Tibial nerve (tissue), 4 donors: ENCODE data around the gene NRCAM. TPM values are rescaled to one million over a fixed set of nuclear protein-coding genes. Genes with fewer than 3 reads are reported as not detected.

Experiments used
- DNase-seq, 2 donors: peaks; one replicate each; pipeline ENCODE4 v3.0.0-alpha.2; 2019; ENCODE audit warnings: low spot score in 2 of 2
- H3K27ac ChIP-seq, 4 donors: fragments of 200-600 bp; sonication (generic) in 3 of 4; one replicate each; pipeline ENCODE4 v1.5.1; 2017 to 2019; ENCODE audit warnings: mild to moderate bottlenecking in 1 of 4
- H3K27me3 ChIP-seq, 2 donors: fragments of 200-600 bp; sonication (generic) in 1 of 2; one replicate each; pipeline versions ENCODE4 v1.5.1 to v1.6.0; 2017 to 2019
- H3K36me3 ChIP-seq, 3 donors: fragments of 200-600 bp; sonication (generic); one replicate each; pipeline ENCODE4 v1.5.1; 2018 to 2019
- H3K4me1 ChIP-seq, 4 donors: fragments of 200-600 bp; sonication (generic) in 3 of 4; one replicate each; pipeline ENCODE4 v1.5.1; 2017 to 2019
- H3K4me3 ChIP-seq, 4 donors: fragments of 200-600 bp; sonication (generic) in 3 of 4; one replicate each; pipeline ENCODE4 v1.5.1; 2017 to 2019; ENCODE audit warnings: mild to moderate bottlenecking in 1 of 4, moderate library complexity in 1 of 4
- H3K9me3 ChIP-seq, 4 donors: fragments of 200-600 bp; sonication (generic) in 3 of 4; one replicate each; pipeline ENCODE4 v1.5.1; 2017 to 2019
- CTCF ChIP-seq, 5 experiments: fragments of 200-600 bp in 3 of 5; fragments of 450-650 bp in 2 of 5; sonication (generic) in 3 of 5; IDR thresholded peaks; one replicate each; pipeline ENCODE4 v1.5.1; 2016 to 2019; ENCODE audit warnings: antibody characterized with exemption in 5 of 5, mild to moderate bottlenecking in 3 of 5, moderate library complexity in 2 of 5
- EP300 ChIP-seq, 2 donors: sonication (generic); formaldehyde crosslinking; IDR thresholded peaks; one replicate each; pipeline ENCODE4 v1.6.1; 2017; ENCODE audit warnings: antibody characterized with exemption in 2 of 2, mild to moderate bottlenecking in 1 of 2
- POLR2A ChIP-seq, 2 donors: fragments of 450-650 bp; IDR thresholded peaks; one replicate each; pipeline ENCODE4 v1.6.1; 2017; ENCODE audit warnings: antibody characterized with exemption in 2 of 2, mild to moderate bottlenecking in 2 of 2, moderate library complexity in 2 of 2
- WGBS, 2 donors: methylation state at CpG; one replicate each; pipeline ENCODE4 v1.1.5; 2018; 5-methylcytosine and 5-hydroxymethylcytosine counted together
- total RNA-seq, 4 donors: library from RNA; depleted of rRNA; stranded (reverse); fragments of >200 nt; gene quantifications; one replicate each; pipeline ENCODE4 v1.1.0, GENCODE V29; 2016

The NRCAM gene
- total RNA-seq, 4 donors from 2014 or later = 16.5 to 87.4 (median 22.4) TPM

- no peak for TF ChIP-seq CTCF (IDR thresholded peaks at IDR 0.05)
- no peak for TF ChIP-seq EP300 (IDR thresholded peaks at IDR 0.05)
- no peak for TF ChIP-seq POLR2A (IDR thresholded peaks at IDR 0.05)
- Histone ChIP-seq H3K9me3 (no peaks in the 10 kb centered on the region), H3K36me3 (no peaks in the 10 kb centered on the region), H3K27me3 (no peaks in the 10 kb centered on the region), H3K4me1 (no peaks in the 10 kb centered on the region), H3K4me3 (no peak overlapping the region), H3K27ac (no peak overlapping the region)
- WGBS, 2 donors = 73 to 83% methylated on average over 6 of the region's 6 CpGs
- no peak for DNase-seq
Observed at GRCh38 chr7:108268200-108268820, 187.9 kb downstream of the NRCAM start.

- H3K4me3 ChIP-seq = no peak overlapping the region
- no peak overlapping the region for H3K27ac ChIP-seq
- no peaks in the 10 kb centered on the region for H3K4me1 ChIP-seq
- TF ChIP-seq EP300 (IDR thresholded peaks at IDR 0.05) (no peak), POLR2A (IDR thresholded peaks at IDR 0.05) (no peak), CTCF (IDR thresholded peaks at IDR 0.05) (no peak)
- no peaks in the 10 kb centered on the region for H3K27me3 ChIP-seq
- H3K9me3 ChIP-seq = no peaks in the 10 kb centered on the region
- no peaks in the 10 kb centered on the region for H3K36me3 ChIP-seq
- 96 to 97% methylated on average over 1 of the region's 1 CpG for WGBS, 2 donors
- DNase-seq = no peak
Observed at GRCh38 chr7:108267615-108268014, 188.6 kb downstream of the NRCAM start.

- no peak for DNase-seq
- H3K36me3 ChIP-seq = no peaks in the 10 kb centered on the region
- no peak overlapping the region for H3K27ac ChIP-seq
- WGBS, 2 donors = 65 to 73% methylated on average over 3 of the region's 3 CpGs
- H3K9me3 ChIP-seq = no peaks in the 10 kb centered on the region
- no peaks in the 10 kb centered on the region for H3K27me3 ChIP-seq
- no peaks in the 10 kb centered on the region for H3K4me1 ChIP-seq
- H3K4me3 ChIP-seq = no peak overlapping the region
- TF ChIP-seq EP300 (IDR thresholded peaks at IDR 0.05) = no peak
- TF ChIP-seq CTCF (IDR thresholded peaks at IDR 0.05) = no peak
- TF ChIP-seq POLR2A (IDR thresholded peaks at IDR 0.05) = no peak
Observed at GRCh38 chr7:108266491-108266890, 189.7 kb downstream of the NRCAM start.

- Histone ChIP-seq H3K27me3 (no peaks in the 10 kb centered on the region), H3K4me3 (no peak overlapping the region), H3K4me1 (no peaks in the 10 kb centered on the region), H3K36me3 (no peaks in the 10 kb centered on the region), H3K9me3 (no peaks in the 10 kb centered on the region), H3K27ac (no peak overlapping the region)
- no peak for TF ChIP-seq CTCF (IDR thresholded peaks at IDR 0.05)
- TF ChIP-seq EP300 (IDR thresholded peaks at IDR 0.05) = no peak
- TF ChIP-seq POLR2A (IDR thresholded peaks at IDR 0.05) = no peak
- no peak for DNase-seq
Observed at GRCh38 chr7:108266035-108266434, 190.2 kb downstream of the NRCAM start.

GRCh38 chr7:108265007-108265406, 191.2 kb downstream of the NRCAM start:
- no peak overlapping the region for H3K27ac ChIP-seq
- no peak for DNase-seq
- H3K4me1 ChIP-seq = no peaks in the 10 kb centered on the region
- H3K36me3 ChIP-seq = no peaks in the 10 kb centered on the region
- no peaks in the 10 kb centered on the region for H3K27me3 ChIP-seq
- no peaks in the 10 kb centered on the region for H3K9me3 ChIP-seq
- no peak for TF ChIP-seq POLR2A (IDR thresholded peaks at IDR 0.05)
- no peak for TF ChIP-seq CTCF (IDR thresholded peaks at IDR 0.05)
- TF ChIP-seq EP300 (IDR thresholded peaks at IDR 0.05) = no peak
- 78 to 85% methylated on average over 3 of the region's 3 CpGs for WGBS, 2 donors
- H3K4me3 ChIP-seq = no peak overlapping the region
